Measurements from ENCODE around the gene TNRC6C.

DNA sequence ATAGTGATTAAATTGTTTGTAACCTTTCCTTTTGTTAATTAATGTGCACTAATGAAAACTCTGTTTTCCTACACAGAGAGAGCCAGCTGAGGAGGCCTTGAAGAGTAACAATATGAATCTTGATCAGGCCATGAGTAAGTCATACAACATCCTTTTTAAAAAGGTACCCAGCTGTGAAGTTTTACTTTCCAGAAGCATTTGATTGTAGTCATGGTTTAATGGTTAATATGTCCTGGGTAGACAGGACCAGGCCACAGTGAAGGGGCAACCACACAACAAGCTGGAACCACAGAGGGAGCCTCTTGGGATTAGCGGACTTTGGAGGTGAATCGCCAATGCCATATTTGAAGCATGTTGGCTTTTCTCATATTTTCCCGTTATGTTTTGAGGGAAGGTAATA, 114.5 kb downstream of the TNRC6C start:
- TF ChIP-seq POLR2A (IDR thresholded peaks at IDR 0.05; ENCODE audit: low read length) (no peak), GATA1 (IDR thresholded peaks at IDR 0.05; ENCODE audit: low read depth, low read length) (no peak)

Measured in erythroblast (primary cell).